WTC11 (cell line): ENCODE data around the gene RNF224. TPM values are rescaled to one million over a fixed set of nuclear protein-coding genes. Genes with fewer than 3 reads are reported as not detected.
A peak's percentile ranks its signal among the peaks of the same experiment; 100 is the strongest.

Source experiments
- ATAC-seq: fragments of 200-7000 bp; cut with Tn5 transposase; 2 replicates; pipeline ENCODE4 v1.10.0; 2021; ENCODE audit warnings: mild to moderate bottlenecking, moderate library complexity
- CTCF ChIA-PET: fragments of 300-600 bp; sonication (Branson Sonifier 250); formaldehyde crosslinking; loops from one replicate; lab custom pipeline; 2021; ENCODE audit warnings: antibody characterized with exemption; lab: Charles Lee
- POLR2A ChIA-PET: fragments of 350-600 bp; sonication (Branson Sonifier 250); formaldehyde crosslinking; loops from one replicate; lab custom pipeline; 2021; ENCODE audit warnings: antibody characterized with exemption; lab: Charles Lee
- DNase-seq: peaks from one replicate; pipeline ENCODE4 v3.0.0; 2021; ENCODE audit warnings: low spot score
- H3K27ac Mint-ChIP-seq: 2 replicates; pipeline ENCODE4 v1.8.0; 2021; ENCODE audit warnings: mixed read lengths
- H3K27me3 Mint-ChIP-seq: 2 replicates; pipeline ENCODE4 v1.8.0; 2021; ENCODE audit warnings: low read depth, mild to moderate bottlenecking, moderate library complexity, mixed read lengths
- H3K36me3 Mint-ChIP-seq: 2 replicates; pipeline ENCODE4 v1.8.0; 2021; ENCODE audit warnings: mixed read lengths
- H3K4me1 Mint-ChIP-seq: 2 replicates; pipeline ENCODE4 v1.8.0; 2022; ENCODE audit warnings: mixed read lengths
- H3K4me3 Mint-ChIP-seq: 2 replicates; pipeline ENCODE4 v1.8.0; 2021; ENCODE audit warnings: mild to moderate bottlenecking, moderate library complexity, mixed read lengths
- H3K9me3 Mint-ChIP-seq: 2 replicates; pipeline ENCODE4 v1.8.0; 2021; ENCODE audit warnings: mixed read lengths
- ATF6 ChIP-seq: sonication (generic); formaldehyde crosslinking; IDR thresholded peaks from 2 replicates; pipeline ENCODE4 v1.8.1; 2023; ENCODE audit warnings: mild to moderate bottlenecking, missing genetic modification reagents
- FOXP4 ChIP-seq: sonication (generic); formaldehyde crosslinking; IDR thresholded peaks from 2 replicates; pipeline ENCODE4 v1.8.0; 2022; ENCODE audit warnings: mild to moderate bottlenecking, missing genetic modification reagents
- GTF2I ChIP-seq: fragments of 250-450 bp; sonication (Bioruptor Pico); conservative IDR thresholded peaks from 2 replicates; pipeline ENCODE4 v1.4.0; 2021; ENCODE audit warnings: mild to moderate bottlenecking
- HMGA2 ChIP-seq: fragments of 250-450 bp; sonication (Bioruptor Pico); IDR thresholded peaks from 2 replicates; pipeline ENCODE4 v1.4.0; 2021; ENCODE audit warnings: mild to moderate bottlenecking, moderate library complexity
- HMGXB4 ChIP-seq: sonication (generic); formaldehyde crosslinking; IDR thresholded peaks from 2 replicates; pipeline ENCODE4 v1.8.1; 2023; ENCODE audit warnings: mild to moderate bottlenecking, moderate library complexity, missing genetic modification reagents
- IRF1 ChIP-seq: sonication (generic); formaldehyde crosslinking; IDR thresholded peaks from 2 replicates; pipeline ENCODE4 v1.8.0; 2023; ENCODE audit warnings: missing genetic modification reagents
- NFE2L1 ChIP-seq: sonication (generic); formaldehyde crosslinking; IDR thresholded peaks from 2 replicates; pipeline ENCODE4 v1.8.1; 2023; ENCODE audit warnings: missing genetic modification reagents
- PRDM15 ChIP-seq: sonication (generic); formaldehyde crosslinking; IDR thresholded peaks from 2 replicates; pipeline ENCODE4 v1.8.0; 2022; ENCODE audit warnings: missing genetic modification reagents
- SOX15 ChIP-seq: fragments of 250-450 bp; sonication (Bioruptor Pico); IDR thresholded peaks from 2 replicates; pipeline ENCODE4 v1.9.0; 2021; ENCODE audit warnings: mild to moderate bottlenecking
- SP1 ChIP-seq: sonication (generic); formaldehyde crosslinking; conservative IDR thresholded peaks from 2 replicates; pipeline ENCODE4 v1.8.1; 2022; ENCODE audit warnings: missing genetic modification reagents
- TEAD1 ChIP-seq: sonication (generic); formaldehyde crosslinking; IDR thresholded peaks from 2 replicates; pipeline ENCODE4 v1.8.0; 2022; ENCODE audit warnings: mild to moderate bottlenecking, missing genetic modification reagents
- USF1 ChIP-seq: sonication (generic); formaldehyde crosslinking; IDR thresholded peaks from 2 replicates; pipeline ENCODE4 v1.8.0; 2022; ENCODE audit warnings: mild to moderate bottlenecking, missing genetic modification reagents
- ZMAT4 ChIP-seq: fragments of 250-450 bp; sonication (Bioruptor Pico); IDR thresholded peaks from 2 replicates; pipeline ENCODE4 v1.9.0; 2021; ENCODE audit warnings: mild to moderate bottlenecking
- ZNF219 ChIP-seq: sonication (generic); formaldehyde crosslinking; IDR thresholded peaks from 2 replicates; pipeline ENCODE4 v1.8.0; 2023; ENCODE audit warnings: missing genetic modification reagents, mild to moderate bottlenecking, borderline replicate concordance
- ZNF232 ChIP-seq: sonication (generic); formaldehyde crosslinking; IDR thresholded peaks from 2 replicates; pipeline ENCODE4 v1.8.0; 2022; ENCODE audit warnings: mild to moderate bottlenecking, missing genetic modification reagents
- ZNF423 ChIP-seq: fragments of 250-450 bp; sonication (Bioruptor Pico); IDR thresholded peaks from 2 replicates; pipeline ENCODE4 v2.1.2; 2022; ENCODE audit warnings: mild to moderate bottlenecking, moderate library complexity
- ZNF671 ChIP-seq: fragments of 250-450 bp; sonication (Bioruptor Pico); IDR thresholded peaks from 2 replicates; pipeline ENCODE4 v1.8.0; 2021; ENCODE audit warnings: mild to moderate bottlenecking
- ZSCAN18 ChIP-seq: fragments of 250-450 bp; sonication (Bioruptor Pico); IDR thresholded peaks from 2 replicates; pipeline ENCODE4 v2.1.2; 2022; ENCODE audit warnings: mild to moderate bottlenecking, moderate library complexity
- total RNA-seq: library from RNA; stranded (reverse); gene quantifications from 3 replicates; pipeline ENCODE4 v1.2.3, GENCODE V29; 2021

The RNF224 gene
- total RNA-seq, 1 experiment from 2014 or later, result 0.59 TPM

- TF ChIP-seq FOXP4 (CRISPR knock-in tag) (no peak; the same call in 1 of the 2 replicates), ZMAT4 (CRISPR knock-in tag) (no peak), ZNF671 (CRISPR knock-in tag) (no peak), GTF2I (CRISPR knock-in tag) (no peak), IRF1 (CRISPR knock-in tag) (no peak), USF1 (CRISPR knock-in tag) (no peak), ZNF423 (CRISPR knock-in tag) (no peak), HMGA2 (no peak), ZSCAN18 (CRISPR knock-in tag) (no peak), HMGXB4 (CRISPR knock-in tag) (0 out of 2 replicates have a peak, but pooled peaks have one; percentile 3), SP1 (CRISPR knock-in tag) (peak; percentile 27; the same call in 1 of the 2 replicates), ATF6 (CRISPR knock-in tag) (no peak)
These were observed 28.3 kb downstream of the RNF224 start (continued) for GRCh38 chr9:137255448-137256114.

- POLR2A ChIA-PET, result interaction anchor here (1.5 kb wide), 1 partner anchor 16 kb away, joined by 8 read pairs; the partner anchor contains the start of gene TUBB4B
- Mint-ChIP-seq H3K36me3 (peaks cover 16% of the 10 kb centered on the region), H3K4me1 (peaks cover 5% of the 10 kb centered on the region), H3K27ac (no peak overlapping the region), H3K9me3 (no peaks in the 10 kb centered on the region), H3K4me3 (peak overlapping the region; percentile 83), H3K27me3 (peaks cover 7% of the 10 kb centered on the region; the same call in 1 of the 2 replicates)
- CTCF ChIA-PET, result interaction anchor here (0.7 to 1.6 kb wide), 4 partner anchors 12 to 40 kb away, joined by 3 to 10 read pairs (median 7); partner anchors contain the start of gene TOR4A
- DNase-seq (no peak), ATAC-seq (no peak)
- no peak for TF ChIP-seq PRDM15 (CRISPR knock-in tag)
- TF ChIP-seq HMGXB4 (CRISPR knock-in tag), result 0 out of 2 replicates have a peak, but pooled peaks have one; percentile 13
- no peak for TF ChIP-seq NFE2L1
- no peak for TF ChIP-seq ZNF219 (CRISPR knock-in tag)
- no peak for TF ChIP-seq TEAD1 (CRISPR knock-in tag)
- TF ChIP-seq SOX15 (CRISPR knock-in tag), result no peak
- no peak for TF ChIP-seq ZNF232 (CRISPR knock-in tag)
These were observed 29.1 kb downstream of the RNF224 start for GRCh38 chr9:137256362-137256761.
